Measurements from ENCODE around the gene PPP2R5C.
A peak's percentile ranks its signal among the peaks of the same experiment; 100 is the strongest.

The PPP2R5C gene

DNA sequence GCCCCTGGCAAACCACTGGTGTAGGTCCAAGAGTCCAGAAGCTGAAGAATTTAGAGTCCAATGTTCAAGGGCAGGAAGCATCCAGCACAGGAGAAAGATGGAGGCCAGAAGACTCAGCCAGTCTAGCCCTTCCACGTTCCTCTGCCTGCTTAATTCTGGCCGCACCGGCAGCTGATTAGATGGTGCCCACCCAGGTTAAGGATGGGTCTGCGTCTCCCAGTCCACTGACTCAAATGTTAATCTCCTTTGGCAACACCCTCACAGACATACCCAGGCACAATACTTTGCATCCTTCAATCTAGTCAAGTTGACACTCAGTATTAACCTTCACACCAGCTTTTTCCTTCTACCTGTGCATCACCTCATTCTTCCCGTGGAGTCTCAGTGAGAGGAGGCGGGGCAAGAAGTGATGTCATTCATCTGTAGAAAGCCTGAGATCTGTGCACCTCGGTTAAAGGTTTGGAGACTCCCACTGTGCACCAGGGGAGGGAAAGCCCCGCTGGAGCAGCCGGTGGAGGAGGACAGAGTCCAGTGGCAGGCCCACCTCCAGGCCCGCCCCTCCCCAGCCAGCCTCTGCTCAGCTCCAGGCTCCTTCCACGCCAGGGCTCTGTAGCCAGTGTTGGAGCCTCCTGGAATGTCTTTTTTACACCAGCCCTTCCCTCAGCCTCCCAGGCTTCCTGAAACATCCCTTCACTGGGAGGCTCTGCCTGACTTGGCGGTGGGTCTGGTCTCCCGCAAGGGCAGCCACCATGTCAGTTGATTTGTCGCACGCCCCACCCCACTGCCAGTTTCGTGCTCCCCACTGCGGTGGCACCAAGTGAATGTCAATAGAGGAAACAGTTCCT is 122.8 kb downstream of the PPP2R5C start:
- DNase-seq, result no peak

DNA sequence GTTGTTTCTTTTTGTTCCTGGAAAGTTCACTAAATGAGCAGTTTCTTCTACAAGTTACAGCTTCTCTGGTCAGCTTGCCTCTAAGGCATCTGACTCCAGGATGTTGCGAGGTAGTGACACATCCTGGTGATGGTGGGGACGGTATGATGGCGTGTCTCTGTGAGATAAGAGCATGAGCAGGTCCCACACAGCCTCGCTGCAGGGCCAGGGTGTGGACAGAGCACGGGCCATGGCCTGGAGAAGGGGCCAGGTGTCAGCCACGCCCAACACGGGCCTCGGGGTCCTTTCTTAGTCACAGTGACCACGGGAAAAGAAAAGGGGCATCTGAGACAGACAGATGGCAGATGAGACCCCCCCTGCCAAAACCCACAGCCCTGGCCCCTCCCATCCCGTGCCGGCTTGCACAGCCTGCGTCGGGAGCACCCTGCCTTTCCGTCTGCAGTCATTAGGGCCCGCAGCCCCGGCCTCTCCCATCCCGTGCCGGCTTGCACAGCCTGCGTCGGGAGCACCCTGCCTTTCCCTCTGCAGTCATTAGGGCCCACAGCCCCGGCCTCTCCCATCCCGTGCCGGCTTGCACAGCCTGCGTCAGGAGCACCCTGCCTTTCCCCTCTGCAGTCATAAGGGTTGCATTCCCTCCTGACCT is 123.5 kb downstream of the PPP2R5C start:
- no peak for DNase-seq

DNA sequence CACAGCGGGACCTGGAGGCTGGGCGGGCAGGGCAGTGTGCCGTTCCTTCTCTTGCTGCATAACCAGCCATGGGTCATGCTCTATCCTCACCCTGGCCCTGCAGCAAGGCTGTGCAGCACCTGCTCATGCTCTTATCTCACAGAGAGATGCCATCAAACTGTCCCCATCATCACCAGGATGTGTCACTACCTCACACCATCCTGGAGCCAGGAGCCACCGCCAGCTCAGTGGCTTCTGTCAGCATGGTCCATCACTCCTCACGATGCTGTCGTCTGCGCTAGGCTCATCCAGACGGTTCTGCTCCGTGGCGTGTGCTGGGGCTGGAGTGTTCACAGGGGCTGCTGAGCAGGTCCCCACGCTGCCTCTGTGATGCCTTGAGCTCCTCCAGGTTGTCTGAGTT is 125.7 kb downstream of the PPP2R5C start:
- DNase-seq, result no peak

DNA sequence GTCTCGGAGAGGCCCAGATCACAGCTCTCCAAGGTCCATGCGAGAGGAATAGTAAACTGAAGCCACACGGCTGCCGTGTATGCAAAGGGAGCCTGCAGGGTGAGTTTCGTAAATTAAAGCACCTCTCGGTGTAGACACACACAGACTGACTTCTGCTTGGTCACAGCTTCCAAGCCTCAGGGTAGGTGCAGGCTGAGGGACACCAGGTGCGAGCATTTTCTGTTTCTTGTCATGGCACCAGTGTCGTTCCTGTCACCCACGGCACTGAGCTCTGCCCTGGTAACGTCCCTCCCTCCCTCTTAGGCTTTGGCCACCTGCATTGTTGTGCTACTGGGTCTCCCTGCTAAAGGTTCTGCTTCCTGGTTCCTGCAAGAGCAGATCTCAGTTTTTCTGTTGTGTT is 126.7 kb downstream of the PPP2R5C start:
- no peak for DNase-seq

DNA sequence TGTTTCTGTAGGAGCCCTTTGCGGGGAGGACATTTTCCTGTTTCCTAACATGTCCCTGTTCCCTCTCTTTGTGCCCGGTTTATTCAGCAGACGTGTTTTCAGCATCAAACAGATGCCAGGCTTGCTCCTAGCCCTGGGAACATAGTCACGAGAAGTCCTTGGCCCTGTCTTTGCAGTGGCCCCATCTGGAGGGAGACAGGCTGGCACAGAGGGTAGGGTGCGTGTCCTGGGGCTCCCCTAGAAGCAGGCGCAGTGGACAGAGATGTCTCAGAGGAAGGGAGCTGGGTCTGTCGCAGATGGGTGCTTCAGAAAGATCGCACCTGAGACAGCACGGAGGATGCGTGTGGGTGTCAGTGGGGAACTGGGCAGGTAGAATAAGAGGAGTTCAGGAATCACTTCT is 127.9 kb downstream of the PPP2R5C start:
- DNase-seq, result no peak

DNA sequence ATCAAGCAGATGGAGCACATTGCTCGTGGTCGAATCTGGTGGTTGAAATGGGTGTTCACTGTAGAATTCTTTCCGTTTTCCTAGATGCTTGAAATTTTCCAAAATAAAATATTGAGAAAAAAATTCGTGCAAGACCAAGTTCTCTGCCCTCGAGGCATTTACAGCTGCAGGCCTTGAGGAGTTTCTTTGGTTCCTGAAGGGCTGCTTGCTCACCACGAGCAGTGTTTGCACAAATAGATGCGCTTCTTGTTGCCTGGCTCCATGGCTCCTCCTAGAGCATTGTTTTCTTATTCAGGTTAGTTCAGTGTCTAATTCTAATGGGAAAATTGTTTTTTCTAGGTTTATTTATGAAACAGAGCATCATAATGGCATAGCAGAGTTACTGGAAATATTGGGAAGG is 128.4 kb downstream of the PPP2R5C start:
- peak in 4 of 51 donors; percentile 8 to 23 (median 14) for DNase-seq

DNA sequence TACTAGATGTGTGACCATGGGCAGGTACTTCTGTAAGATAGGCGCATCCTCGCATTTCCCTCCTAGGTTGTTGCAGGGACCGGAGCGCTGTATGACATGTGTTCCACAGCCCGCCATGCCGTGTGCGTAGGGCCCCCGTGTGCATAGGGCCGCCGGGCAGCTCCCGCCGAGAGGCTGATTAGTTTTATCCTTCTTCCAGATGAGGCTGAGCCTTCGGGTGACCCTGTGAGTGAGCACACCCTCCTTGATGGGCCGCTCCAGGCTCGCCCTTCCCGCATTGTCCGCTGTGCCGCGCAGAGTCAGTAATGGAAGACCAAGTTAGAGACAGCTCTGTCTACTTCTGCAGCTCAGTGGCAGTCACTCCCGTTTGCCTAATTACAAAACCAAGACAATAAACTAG is 130.0 kb downstream of the PPP2R5C start:
- no peak for DNase-seq

DNA sequence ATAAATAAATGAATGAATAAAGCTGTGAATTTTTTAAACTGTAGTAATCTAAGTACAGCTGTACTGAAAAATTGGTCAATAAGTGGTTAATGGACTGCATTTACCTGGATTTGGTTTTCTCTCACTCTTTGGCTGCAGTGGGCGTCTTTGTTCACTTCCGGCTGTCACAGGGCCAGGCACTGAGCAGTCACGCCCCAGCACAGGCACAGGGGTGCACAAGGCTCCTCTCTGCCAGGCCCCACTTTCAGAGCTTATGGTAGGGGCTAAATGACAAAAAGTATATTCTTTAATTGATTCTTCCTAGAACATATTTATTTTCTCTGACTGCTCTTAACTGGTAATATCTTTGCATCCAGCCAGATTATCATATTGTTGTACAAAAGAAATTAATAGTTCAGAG is 132.2 kb downstream of the PPP2R5C start:
- no peak for DNase-seq

DNA sequence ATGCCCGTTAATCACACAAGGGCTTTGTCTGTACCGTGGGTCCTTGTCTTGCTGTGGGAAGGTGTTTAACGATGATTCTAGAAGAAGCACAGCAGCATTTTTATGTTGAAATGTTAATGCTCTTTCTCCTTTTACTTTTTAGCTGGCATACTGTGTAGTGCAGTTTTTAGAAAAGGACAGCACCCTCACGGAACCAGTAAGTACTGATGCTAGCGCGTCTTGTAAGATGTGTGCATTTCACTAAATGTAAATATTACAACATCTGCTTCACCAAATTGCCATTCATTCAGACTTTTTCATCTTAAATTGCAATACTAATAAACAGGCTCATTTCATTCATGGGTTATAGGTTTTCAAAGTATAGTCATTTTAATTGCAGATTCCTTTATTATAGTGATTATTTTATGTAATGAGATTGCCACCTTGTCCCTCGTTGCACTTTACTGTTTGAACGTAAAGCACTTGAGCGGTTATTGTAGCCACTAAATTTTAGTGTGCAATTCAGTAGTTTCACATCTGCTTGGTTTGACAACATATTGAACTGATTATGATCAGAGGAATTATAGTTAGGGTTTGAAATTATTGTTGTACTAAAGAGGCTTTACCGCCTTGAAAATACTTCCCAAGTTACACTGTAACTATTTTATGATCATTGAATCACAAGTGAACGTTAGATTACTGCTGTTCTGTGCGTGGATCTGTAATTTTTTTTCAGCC is 133.0 kb downstream of the PPP2R5C start:
- DNase-seq, result no peak

DNA sequence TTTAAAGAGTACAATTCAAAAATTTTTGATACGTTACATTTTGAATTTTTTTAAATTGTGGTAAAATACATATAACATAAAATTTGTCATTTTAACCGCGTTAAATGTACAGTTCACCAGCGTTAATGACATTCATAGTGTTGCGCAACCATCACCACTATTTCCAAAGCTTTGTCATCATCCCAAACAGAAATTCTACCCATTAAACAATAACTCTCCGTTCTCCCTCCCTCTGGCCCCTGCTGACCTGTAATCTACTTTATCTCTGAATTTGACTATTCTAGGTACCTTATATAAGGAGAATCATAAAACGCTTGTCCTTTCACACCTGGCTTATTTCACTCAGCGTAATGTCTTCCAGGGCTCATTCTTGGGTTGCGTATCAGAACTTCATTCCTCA is 133.7 kb downstream of the PPP2R5C start:
- DNase-seq, result no peak

DNA sequence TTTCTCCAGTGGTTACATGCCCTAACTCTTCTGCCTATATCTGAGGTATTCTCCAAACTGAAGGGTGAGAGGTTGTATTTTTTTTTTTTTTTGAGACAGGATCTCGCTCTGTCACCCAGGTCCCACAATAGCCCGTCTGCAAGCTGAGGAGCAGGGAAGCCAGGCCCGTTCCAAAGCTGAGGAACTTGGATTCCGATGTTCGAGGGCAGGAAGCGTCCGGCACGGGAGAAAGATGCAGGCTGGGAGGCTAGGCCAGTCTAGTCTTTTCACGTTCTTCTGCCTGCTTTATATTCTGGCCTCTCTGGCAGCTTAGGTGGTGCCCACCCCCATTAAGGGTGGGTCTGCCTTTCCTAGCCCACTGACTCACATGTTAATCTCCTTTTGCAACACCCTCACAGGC is 135.8 kb downstream of the PPP2R5C start:
- no peak for DNase-seq

DNA sequence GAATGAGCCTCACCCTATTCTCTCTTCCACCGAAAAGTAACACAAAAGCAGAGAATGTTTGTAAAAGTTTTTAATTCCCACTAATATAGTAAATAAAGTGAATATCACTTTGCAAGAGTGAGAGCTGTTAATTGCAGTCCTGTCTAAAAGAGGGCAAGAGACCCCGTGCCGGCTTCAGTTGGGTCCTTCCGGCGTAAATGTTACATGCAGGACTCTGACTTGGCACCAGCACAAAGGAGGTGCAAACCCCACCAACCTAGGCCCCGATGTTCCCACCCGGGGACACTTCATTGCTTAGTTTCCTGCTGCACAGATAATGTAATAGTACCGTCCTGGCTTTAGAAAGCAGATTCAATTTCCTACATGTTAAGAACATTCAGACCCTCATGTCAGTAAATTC is 136.9 kb downstream of the PPP2R5C start:
- no peak for DNase-seq

DNA sequence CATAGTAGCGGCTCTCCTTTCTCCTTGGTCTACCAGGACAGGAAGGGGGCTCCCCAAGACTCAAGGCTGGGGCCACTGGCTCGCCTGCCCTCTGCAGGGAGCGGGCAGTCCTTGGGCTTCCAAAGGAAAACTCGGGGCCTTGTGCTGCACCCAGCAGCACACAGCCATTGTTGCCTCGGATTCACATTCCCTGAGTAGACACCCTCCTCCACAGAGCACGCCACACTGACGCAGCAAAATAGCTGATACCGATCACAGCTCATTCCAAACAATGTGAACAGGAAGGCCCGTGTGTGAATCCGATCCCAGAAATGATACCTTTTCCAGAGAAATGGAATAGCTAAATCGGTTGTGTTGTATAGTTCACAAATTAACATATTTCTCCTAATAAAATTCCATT is 137.8 kb downstream of the PPP2R5C start:
- DNase-seq, result no peak

DNA sequence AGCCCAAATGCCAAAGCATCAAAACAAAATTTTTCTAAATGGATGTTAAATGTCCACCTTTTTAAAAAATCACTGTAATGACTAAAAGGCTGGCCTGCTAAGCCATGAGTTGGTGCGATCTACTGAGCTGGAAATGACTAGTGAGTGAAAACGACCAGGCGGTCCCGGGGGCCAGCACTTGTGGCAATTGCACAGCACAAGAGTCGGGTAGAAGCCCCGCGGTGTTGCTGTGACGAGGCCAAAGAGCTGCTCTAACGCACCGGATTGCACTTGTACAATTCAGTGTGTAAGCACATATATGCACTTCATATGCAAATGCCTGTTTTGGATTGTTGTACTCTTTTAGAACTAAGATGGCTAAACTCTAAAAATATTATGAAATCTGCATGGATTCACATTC is 138.7 kb downstream of the PPP2R5C start:
- DNase-seq, result no peak

DNA sequence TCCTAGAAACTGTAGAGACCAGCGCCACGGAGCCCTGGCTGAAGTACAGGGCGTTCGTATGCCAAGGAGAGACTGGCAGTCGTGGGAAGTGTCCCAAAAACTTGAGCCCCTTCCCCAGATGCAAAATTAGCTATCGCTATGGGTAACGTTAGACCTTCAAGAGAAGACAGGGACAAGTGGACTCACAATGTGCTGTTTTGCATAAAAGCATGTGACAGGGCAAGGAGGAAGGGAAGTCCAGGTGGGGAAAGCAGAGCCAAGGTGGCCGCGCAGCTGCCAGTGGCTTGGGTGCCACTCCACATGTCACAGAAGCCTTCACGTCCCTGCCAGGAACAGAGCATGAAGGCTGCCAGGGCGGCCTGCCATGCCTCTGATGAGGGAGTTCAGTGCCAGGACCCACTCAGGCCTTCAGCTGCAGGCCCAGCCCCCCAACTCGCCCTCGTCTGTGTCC is 141.6 kb downstream of the PPP2R5C start:
- peak in 46 of 51 donors; percentile 8 to 85 (median 64) for DNase-seq

DNA sequence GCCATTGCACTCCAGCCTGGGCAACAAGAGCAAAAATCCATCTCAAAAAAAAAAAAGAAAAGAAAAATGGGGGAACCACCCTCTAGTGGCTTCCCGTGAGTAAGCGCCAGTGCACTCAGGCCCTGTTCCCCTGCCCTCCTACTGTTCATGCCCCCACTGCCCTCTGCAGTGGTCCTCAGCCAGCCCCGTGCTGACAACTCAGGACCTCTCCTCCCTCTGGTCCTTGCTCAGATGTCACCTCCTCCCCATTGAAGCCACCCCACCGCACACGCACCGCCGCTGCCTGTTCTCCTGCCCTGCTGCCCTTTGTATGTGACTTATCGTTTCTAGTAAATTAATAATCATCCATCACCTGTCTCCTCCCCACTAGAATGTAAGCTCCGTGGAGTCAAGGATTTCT is 144.1 kb downstream of the PPP2R5C start:
- no peak for DNase-seq

DNA sequence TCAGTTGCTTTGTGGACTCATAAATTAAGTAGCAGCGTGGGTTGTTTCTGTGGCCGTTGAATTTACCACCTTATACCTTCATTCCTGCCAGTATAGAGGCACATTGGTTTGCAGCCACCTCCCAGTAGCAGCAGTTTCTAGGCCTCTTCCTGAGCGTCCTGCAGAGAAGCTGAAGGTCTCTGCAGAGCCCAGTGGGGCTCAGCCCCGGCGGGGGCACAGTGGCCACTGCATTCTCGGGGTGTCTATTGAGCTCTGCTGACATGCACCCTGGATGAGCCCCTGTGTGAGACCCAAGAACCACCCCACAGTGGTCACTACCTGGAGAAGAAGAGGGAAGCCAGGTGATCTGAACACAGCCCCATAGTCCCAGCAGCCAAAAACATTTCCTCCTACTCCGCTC is 145.1 kb downstream of the PPP2R5C start:
- DNase-seq, result no peak

DNA sequence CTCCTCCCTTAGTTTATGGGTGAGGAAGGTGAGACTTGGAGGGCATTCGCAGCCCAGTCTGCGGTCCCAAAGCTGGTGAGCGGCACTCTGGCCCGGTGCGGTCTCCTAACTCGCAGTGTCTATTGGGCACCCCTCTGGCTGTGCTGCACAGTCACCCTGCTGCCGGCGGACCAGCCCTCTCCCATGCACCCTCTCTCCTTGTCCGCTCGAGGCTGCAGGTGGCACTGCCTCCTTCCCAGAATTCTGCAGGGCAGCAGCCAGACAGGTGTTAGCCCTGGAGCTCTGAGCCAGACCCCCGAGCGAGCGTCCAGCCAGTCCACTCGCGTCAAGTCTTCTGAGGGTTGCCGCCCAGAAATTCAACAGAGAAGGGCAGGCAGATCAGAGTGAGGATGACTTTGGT is 146.1 kb downstream of the PPP2R5C start:
- DNase-seq, result no peak

DNA sequence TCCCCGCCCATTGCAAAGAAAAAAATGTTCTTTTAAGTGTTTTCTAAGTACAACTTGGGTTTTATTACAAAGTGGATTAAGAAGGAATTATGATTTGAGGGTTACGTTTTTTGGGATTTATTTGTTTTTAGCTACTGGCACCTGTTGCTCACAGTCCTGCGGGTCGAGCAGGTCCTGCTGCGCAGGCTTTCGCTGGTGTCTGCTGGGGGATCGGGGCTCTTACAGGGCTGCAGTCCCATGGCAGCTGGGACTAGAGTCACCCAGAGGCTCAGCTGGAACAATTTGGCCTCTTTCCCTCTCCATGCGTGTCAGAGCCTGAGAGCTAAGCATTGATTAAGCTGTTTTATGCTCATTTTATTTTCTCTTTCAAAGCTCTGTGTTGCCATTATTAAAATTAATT is 147.3 kb downstream of the PPP2R5C start:
- DNase-seq, result peak in 1 of 51 donors; percentile 8

DNA sequence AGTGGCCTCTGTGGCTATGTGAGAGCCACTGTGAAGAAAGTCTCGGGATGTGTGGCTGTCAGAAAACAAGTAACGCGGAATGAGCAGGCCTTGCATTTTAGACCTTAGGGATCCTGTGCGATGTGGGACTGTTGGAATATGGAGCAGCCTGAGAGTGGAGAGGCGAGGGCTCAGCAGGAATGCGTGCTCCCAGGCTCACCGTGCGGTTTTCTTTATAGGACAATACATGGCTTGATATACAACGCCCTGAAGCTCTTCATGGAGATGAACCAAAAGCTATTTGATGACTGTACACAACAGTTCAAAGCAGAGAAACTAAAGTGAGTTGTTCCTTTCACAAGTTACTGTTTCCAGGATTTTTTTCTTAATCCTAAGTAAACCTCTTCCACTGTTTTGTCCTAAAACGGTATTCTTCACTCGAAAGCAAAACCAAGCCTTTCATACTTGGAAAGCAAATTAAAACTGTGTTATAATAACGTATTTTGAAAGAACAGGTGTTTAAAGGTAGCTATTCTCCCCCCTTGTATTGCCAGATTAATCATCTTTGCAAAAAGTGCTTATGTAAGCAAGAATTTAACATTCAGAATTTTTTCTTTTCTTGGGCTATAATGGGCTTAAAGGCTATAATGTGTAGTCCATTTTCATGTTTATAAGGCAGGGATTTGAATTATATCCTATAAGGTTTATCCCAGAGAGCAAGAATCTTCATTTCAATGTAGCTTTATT is 148.0 kb downstream of the PPP2R5C start:
- no peak for DNase-seq

DNA sequence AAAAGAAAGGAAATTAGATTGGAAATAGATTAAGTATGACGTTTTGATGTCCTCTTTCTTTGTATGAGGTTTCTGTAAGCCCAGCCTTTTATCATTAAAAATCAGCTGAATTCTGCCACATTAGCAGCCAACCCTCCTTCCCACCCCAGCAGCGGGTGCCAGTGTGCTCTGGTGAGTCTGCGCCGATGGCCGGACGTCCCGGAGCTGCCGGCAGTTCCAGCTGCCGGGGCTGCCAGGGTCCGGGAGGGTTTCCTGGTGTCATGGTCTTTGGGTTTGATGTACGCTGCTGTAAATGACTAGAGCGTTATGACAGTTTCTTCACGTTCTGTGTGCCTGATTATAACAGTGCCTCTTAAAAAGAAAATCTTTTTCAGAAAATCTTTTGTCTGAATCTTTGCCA is 151.3 kb downstream of the PPP2R5C start:
- no peak for DNase-seq

DNA sequence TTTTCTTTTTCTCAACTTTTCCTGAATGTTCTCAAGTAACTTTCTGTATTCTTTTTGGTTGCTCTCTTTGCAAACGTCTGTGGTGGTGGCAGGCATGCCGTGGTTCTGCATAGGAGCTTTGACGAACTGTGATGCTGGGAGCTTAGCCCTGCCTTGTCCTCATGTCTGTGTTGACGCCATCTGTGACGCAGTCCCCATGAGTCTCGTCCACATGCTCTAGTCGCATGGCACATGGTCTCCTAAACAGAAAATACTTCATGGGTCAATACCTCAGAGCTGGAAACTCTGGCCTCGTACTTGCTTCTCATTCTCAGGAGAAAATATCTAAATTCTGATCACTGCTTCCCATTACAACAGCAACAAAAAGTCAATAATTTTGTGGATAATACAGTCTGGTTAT is 152.6 kb downstream of the PPP2R5C start:
- no peak for DNase-seq
